HG02884 (cell line): ENCODE measurements around the gene BRF1.

Experiments
- ATAC-seq: cut with Tn5 transposase; IDR thresholded peaks from one replicate; pipeline ENCODE4 v1.9.1; 2021; ENCODE audit warnings: mild to moderate bottlenecking, moderate library complexity; ENCODE audit not compliant: unreplicated experiment

BRF1 gene

DNA sequence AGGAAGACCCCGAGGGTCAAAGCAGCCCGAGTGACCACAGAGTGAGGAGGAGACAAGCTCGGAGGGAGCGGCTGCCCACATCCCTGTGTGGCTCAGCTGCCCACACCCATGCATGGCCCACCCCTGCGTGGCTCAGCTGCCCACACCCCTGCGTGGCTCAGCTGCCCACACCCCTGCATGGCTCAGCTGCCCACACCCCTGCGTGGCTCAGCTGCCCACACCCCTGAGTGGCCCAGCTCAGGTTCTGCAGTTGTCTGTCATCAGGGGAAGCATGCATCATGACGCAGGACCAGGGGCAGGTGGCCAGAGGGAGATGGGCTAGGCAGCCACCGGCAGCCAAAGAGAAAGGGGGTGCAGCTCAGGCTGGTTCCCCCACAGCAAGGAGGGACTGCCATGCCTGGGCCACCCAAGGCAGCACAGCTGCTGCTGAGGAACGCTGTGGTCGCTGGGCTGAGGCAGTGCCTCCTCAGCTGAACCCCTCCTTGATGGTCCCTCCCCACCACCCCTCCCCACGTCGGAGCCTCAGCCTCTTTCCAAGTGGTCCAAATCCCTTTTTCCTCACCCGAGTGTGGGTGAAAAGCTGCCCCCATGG, 86.4 kb downstream of the BRF1 start:
- ATAC-seq = no peak

DNA sequence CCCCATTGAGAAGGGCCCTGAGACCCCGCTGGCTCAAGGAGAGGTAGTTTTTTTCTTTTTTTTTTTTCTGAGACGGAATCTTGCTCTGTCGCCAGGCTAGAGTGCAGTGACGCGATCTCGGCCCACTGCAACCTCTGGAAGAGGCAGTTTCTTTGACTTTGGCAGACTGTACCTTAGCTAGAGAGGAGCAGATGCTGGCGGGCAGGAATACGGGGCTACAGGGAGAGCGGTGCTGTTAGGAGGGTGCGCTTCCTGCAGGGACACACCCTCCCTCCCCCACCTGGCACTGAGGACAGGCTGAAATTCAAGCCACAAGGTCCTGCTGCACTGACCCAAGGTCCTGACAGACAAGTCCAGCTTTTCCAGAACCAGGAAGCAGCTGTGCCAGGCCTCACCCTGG, 87.4 kb downstream of the BRF1 start:
- no peak for ATAC-seq

DNA sequence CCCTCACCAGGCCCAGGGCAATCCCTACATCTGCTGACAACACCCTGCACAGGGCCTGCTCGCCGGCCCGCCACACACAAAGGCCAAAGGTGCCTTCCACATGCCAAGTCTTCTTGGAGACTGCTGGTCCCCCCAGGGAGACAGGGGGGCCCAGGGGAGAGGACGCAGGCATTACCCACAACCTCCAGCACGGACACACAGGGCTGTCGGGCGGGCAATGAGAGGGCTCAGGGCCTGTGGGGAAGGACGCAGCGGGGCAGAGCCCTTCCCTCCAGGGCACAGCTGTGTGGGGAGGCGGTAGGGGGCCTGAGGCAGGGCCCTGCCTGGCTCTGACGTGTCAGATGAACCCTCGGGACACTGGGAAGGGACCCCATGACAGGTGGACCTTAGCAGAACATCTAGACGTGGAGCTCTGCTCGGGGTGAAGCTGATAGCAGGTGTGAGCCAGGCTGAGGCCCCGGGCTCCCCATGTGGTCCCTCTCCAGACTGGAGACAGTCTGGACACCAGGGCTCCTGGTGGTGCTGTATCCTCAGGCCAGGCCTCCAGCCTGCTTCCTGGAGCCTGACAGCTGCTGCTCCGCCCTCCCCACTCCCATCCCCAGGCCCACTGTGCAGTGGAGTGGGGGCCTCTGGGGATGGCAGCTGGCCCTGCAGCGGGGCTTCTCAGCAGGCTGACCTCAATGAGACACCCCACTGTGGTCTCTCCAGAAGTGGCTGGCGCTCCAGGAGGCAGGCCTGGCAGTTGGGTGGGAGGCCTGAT, 88.1 kb downstream of the BRF1 start:
- no peak for ATAC-seq

DNA sequence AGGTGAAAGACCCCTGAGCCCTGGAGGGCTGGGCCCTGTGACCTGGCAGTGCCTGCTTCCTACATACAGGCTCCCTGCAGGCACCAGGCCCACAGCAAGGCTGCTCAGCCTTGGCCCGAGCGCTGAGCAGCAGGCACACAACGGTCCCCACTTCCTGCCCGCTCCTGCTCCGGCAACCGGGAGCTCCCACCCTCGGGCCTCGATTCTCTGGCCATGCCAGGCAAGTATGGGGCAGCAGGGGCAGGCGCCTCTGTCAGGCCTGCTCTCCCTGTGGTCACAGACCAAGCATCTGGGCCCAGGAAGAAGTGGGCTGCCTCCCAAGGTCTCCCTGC, 89.1 kb downstream of the BRF1 start:
- ATAC-seq = no peak

DNA sequence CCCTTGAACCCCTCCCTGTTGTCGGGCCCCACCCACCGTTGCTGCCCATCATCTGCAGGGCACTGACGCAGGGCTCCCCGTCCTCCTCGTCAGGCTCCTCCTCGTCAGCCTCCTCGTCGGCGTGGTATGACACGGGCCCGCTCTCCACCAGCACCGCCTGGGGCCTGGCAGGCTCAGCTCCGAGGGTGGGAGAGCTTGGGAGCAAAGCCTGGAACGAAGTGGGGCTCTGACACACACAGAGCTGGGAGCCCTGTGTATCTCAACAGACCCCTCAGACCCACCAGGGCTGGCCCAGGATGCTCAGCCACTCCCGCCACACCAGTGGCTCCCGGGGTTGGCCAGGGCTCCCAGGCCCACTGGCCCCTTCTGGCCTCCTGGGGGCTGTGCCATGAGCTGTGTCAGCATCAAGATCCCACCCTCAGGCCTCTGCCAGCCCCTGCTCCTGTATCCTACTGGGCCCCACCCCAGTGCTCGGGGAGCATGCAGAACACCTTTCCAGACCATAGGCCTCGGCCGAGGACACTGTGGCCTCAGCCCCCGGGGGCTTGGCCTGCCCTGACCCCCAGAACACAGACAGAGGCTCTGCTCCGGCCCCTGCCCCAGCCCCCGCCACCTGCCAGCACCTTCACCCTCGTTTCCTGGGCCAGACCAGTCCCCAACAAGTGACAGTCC, 89.6 kb downstream of the BRF1 start:
- ATAC-seq = no peak

DNA sequence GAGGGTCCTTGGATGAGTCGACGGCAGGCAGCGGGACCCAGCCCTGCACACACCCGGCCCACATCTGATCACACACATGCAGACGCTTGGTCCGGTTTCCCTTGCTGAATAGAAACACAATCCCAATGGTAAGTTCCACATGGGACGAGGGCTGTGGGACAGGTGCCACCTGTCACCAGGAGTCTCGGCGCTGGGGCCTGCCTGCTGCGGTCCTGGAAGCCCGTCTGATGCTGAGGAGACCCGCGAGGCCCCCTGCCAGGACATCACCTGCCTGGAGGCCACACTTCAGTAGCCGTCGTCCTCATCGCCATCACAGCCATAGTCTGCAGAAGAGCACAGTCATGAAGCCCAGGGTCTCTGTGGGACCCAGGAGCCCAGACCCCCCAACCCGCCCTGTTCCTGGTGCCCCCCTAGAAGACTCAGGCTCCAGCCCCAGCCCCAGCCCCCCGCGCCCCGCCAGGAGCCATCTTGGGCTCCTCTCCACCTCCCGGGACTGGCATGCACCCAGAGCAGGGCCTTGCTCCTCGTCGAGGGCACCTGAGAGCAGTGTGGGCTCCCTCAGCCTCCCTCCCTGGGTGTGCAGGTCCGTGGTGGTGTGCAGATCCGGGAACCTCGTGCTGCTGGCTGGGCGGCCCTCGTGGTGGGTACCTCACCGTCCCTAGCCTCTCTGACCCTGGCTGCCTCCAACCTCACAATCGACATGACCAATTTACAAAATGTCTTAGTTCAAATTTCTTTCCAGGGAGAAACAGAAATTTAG, 90.4 kb downstream of the BRF1 start:
- no peak for ATAC-seq

DNA sequence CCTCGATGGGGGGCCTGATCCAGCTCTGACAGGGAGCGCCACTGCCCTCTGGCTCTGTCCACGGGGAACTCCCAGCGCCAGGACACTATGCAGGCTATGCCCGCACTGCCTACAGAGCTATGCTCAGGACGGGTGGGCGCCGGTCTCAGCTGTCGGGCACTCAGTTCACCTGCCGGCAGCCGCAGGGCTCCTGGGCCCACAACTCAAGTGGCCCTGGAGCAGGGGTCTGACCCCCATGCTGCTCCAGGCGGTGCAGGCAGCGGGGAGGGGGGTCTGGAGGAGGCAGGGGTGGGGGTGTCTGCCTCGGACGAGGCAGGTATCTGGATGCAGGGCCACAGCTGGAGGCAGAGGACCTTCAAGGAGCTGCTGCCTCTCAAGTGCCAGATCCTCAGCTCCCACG, 91.2 kb downstream of the BRF1 start:
- no peak for ATAC-seq

DNA sequence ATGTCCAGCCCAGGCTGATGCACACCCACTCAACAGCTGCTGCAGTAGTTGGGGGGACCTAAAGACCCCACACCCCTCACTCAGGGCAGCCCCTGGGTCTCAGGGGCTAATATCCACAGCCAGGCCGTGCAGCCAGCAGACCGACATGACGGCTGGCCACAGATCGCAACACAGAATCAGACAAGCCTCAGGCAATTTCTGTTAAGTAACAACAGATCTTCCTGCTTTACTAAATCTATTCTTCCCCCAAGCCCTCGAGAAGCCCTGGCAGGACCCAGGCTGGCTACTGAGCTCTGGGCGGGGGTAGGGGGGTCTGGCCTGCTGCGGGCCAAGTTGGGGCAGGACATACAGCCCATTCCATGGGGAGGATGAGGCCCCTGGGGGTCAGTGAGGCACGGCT, 91.7 kb downstream of the BRF1 start:
- ATAC-seq = no peak

DNA sequence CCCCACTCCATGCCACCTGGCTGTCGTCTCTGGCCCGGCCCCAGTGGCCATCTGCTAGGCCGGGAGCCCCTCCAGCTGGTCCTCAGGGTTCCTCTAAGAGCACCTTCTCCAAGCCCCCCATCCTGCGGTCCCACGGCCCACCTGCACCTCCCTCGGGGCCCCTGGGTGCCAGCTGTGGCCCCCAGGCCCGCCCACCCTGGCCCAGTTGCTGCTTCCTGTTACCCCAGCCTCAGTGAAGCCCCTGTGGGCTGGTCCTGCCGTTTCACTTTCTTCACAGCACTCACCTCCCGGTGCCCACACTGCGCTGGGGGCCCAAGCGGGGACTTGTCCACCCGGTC, 92.1 kb downstream of the BRF1 start:
- ATAC-seq = no peak

DNA sequence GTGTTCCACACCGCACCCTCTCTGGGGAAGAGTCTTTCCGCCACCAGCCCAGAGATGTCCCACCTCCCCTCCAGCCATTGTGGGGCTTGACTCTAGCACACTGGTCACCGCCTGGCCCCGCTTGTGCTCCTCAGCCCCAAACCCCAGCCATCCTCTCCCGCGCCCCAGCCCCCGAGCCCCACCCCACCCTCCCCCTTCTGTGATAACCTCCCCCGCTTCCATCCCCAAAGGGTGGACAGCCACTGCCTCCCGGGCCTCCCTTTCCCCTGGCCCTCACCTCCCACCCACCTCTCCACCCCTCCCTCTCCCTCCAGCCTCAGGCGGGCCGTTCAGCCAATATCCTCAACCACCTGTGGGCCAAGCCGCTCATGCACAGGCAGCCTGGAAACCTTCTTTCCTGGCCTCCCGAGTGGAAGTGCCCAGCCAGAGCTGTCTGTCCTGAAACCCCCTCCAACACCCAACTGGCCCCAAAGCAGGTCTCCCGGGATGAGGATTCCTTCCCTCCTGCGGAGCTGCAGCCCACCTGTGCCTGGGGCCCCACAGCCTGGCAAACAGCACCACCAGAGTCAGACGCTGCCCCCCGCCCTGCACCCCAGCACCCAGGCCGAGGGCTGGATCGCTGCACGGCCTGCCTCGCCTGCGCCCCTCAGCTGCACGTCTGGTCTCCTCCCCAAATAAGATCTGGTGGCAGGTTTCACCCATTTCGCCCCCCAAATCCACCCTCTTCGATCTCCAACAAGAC, 92.6 kb downstream of the BRF1 start:
- no peak for ATAC-seq

DNA sequence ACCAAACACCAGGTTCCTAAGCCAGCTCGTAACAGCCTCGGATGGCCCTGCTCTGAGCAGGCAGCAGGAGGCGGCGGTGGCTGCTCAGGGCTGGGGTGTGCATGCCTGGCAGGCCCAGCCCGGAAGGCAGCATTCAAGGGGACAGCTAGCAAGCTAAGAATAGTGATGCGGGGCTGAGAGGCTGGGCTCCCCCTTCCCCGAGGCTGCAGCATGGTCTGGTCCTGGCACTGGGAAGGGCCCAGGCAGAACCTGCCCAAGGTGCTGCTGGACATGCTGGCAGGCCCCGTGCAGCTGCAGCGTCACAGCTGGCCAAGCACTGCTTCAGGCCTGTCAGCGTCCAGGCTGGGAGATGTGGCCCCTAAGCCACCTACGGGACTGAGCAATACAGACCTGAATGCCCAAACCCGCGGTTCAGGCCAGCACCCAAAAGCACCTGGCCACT, 93.3 kb downstream of the BRF1 start:
- no peak for ATAC-seq

DNA sequence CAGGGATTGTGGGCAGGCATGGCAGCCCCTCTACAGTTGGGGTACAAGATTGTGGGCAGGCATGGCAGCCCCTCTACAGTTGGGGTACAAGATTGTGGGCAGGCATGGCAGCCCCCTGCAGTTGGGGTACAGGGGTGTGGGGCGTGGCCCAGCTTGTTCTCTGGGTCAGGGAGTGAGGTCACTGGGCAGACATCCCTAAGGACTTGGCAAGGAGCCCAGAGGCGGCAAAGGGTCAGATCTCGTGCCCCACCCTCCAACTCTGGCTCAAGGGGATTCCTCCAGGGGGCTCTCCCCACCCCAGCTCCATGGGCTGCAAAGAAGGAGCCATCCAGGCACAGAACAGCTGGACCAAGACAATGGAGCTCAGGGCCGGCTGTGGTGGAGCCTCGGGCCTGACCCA, 93.9 kb downstream of the BRF1 start:
- no peak for ATAC-seq

DNA sequence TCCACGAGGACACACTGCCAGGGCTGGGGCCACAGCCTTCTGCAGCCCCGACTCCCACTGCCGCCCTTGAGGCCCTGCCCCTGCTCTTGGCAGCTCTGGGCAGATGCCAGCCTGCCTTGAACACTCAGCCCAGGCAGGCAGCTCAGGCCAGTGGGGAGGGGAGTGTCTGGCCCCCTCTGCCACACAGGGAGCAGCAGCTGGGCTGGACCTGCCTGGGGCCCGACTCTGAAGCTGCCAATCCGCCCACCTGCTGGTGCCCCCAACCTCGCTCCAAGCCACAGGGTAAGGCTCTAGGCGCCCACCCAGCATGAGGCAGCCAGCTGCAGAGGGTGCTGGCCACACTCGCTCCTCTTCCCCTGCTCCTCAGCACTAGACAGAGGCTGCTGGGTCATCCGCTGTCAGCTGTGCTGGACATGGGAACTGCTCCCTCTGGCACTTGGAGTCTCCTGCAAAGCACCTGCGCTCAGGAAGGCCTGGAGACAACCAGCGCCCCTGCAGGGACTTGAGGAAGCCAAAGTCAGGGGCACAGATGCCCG, 95.1 kb downstream of the BRF1 start:
- no peak for ATAC-seq

DNA sequence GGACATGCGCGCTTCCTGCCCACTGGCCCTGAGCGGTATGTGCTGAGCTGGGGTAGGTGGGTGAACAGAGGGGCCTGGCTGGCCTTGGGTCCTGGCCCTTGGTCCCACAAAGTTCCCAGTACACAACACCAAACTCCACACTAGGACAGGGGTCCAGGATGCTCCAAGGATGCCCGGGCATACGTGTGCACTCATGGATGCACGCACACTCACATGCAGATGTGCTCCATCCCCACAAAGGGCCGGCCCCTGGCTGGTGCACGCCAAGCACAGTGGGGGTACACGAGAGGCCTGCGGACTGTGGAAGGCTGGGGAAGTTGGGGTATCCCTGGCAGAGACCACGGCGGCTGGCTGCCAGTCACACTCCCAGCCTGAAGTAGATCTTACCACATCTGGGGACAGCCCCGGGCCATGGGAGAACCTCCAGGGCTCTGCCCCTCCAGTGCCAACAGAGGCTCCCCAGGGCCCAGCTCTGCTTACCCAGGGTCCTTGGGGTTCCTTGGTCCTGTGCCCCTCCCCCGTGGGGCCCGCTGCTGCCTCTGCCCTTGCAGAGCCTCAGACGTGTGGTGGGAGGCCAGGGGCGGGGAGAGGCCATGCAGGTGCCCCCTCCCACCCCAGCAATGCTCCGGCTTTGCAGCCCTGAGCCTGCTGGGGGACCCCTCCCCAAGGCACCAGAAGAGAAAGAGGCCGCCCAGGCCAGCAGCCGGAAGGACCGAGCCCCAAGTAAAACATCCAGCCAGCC, 95.7 kb downstream of the BRF1 start:
- no peak for ATAC-seq

DNA sequence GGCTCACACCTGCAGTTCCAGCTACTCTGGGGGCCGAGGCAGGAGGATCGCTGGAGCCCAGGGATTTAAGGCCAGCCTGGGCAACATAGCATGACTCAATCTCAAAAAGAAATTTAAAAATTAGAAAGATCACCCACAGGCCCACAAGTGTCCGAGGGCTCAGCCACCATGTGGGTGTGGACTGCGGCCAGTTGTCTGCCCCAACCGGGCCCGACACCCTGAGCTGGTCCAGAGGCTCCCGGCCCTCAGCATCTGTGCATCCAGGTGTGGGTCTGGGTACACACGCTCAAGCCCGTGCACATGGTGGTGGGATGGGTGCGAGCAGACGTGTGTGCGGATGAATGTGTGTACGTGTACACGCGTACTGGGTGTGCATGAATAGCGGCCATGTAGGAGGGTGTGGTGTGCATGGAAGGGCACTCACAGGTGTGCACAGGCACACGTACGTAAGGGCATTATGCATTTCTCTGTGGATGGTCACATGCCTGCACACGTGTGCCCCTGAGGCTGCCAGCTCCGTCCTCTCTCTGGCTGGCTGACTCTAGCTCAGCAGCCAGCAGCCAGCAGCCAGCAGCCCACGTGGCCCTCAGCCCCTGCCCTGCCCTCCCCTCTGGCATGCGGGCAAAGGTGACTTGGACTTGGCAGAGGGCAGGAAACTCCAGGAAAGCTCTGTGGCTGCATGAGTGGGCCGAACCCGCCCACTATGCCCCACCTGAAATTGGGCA, 96.4 kb downstream of the BRF1 start:
- ATAC-seq = no peak

DNA sequence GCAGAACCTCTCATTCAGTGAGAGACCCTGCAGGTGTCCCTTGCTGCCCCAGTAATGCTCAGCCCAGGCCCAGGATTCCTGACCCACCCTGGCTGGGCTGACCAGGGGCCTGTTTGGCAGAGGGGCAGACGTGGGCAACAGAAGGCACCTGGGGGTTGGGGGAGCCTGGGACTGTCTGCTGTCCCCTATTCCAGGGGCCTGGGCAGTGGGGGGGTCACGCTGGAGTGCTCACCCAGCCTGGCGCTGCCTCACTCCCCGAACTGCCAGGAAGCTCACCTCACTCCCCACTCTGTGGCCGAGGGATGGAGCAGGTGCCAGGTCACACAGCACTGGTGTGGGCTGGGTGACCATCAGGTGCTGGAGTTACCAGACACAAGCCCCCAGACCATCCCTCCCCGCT, 97.1 kb downstream of the BRF1 start:
- ATAC-seq = no peak

DNA sequence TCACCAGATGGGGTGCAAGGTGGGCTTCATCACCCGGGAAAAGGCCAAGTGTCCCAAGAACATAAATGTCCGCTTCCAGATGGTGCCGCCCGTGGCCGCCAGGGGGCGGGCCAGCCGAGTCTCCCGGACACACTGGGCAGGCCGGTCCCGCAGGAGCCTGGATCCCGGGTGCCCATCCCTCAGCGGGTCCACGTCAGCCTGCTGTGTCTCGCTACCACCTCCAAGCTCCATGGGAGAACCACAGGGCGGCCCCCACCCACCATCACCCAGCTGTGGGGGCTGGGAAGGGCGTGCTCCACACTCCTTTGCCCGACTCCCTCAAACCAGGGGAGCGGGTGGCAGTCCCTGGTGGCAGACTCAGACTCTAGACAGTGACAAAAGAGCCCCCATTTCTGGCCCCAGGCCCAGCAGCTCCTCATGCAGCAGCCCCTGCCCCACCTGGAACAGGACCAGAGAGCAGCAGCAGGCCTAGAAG, 97.7 kb downstream of the BRF1 start:
- no peak for ATAC-seq

DNA sequence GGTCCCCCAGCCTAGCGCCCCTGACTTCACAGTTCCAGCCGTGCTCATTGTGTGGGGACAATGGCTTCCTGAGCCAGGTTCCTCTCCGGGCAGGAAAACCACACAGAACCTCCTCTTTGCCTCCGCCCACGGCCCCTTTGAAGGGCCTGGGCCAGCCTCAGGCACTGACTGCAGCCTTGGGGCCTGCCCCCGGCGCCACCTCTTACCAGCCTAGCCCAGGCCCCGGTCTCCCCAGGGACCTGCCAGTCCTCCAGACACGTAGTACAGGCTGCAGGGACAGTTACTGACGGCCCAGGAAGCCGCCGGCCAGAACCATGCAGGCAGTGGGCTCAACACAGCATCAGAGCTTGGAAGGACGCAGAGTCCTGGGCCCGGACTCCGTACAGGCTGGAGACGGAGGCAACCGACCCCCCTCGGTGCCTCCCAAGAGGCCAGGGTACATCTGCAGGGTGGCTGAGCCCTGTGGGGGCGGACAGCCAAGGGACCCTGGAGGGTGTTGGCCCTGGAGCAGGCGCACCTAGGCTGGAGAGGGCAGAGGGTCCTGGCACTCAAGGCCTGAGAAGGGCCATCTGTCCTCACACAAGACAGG, 98.8 kb downstream of the BRF1 start:
- ATAC-seq = no peak
